Endothelial cell of umbilical vein (primary cell): Measurements from ENCODE around the gene GABPB1. TPM values are rescaled to one million over a fixed set of nuclear protein-coding genes. Genes with fewer than 3 reads are reported as not detected.

Experiments used
- BruUV-seq: library from RNA; stranded (reverse); fragments of 400-500 nt; replicated peaks from 2 replicates; lab custom pipeline; 2021; lab: Mats Ljungman, UMichigan
- CTCF ChIA-PET: fragments of 300-600, 350-600 bp; sonication (Branson Sonifier 250); formaldehyde crosslinking; loops from one replicate; lab custom pipeline; 2021; ENCODE audit warnings: antibody characterized with exemption, inconsistent platforms; lab: Charles Lee
- POLR2A ChIA-PET: fragments of 300-600, 350-600 bp; sonication (Branson Sonifier 250); formaldehyde crosslinking; loops from one replicate; lab custom pipeline; 2021; ENCODE audit warnings: antibody characterized with exemption, inconsistent platforms; lab: Charles Lee
- DNase-seq: peaks from one replicate; pipeline ENCODE4 v3.0.0-alpha.2; 2011; ENCODE audit warnings: low read depth, low spot score
- FAIRE-seq: peaks from 2 replicates; lab custom pipeline; 2011; peaks lifted over from hg19 to GRCh38; lab: Jason Lieb, UNC
- H2AFZ ChIP-seq: 2 replicates; pipeline ENCODE4 v1.6.0; 2012; ENCODE audit warnings: low read depth, low read length, control low read depth, inconsistent platforms
- H3K27ac ChIP-seq: 2 replicates; pipeline ENCODE4 v1.5.1; 2011; ENCODE audit warnings: low read depth, mild to moderate bottlenecking, control low read depth, low read length, moderate library complexity; ENCODE audit not compliant: insufficient read depth
- H3K27me3 ChIP-seq, 2 experiments: 2 replicates each; pipeline versions ENCODE4 v1.6.0 to v1.6.1; 2011; ENCODE audit warnings: low read length in 2 of 2, mixed read lengths in 1 of 2; ENCODE audit not compliant: control insufficient read depth in 2 of 2, insufficient read depth in 2 of 2
- H3K36me3 ChIP-seq, 2 experiments: 2 replicates in 1 of 2; 3 replicates in 1 of 2; pipeline ENCODE4 v1.5.1; 2011; ENCODE audit warnings: low read length in 2 of 2, mild to moderate bottlenecking in 1 of 2, moderate library complexity in 1 of 2; ENCODE audit not compliant: control insufficient read depth in 2 of 2, insufficient read depth in 2 of 2; ENCODE audit errors: extremely low read depth in 1 of 2
- H3K4me1 ChIP-seq: 3 replicates; pipeline ENCODE4 v1.5.1; 2011; ENCODE audit warnings: mild to moderate bottlenecking, low read length; ENCODE audit not compliant: control insufficient read depth, insufficient read depth; ENCODE audit errors: extremely low read depth
- H3K4me2 ChIP-seq: 2 replicates; pipeline ENCODE4 v1.6.1; 2011; ENCODE audit warnings: low read length, control low read depth, mixed read lengths; ENCODE audit not compliant: insufficient read depth
- H3K4me3 ChIP-seq, 3 experiments: fragments of 200-600 bp in 1 of 3; sonication (generic), shearing (Covaris generic) in 1 of 3; replicated peaks in 1 of 3; 2 replicates each; pipeline ENCODE4 v1.5.1; 2011 to 2016; ENCODE audit warnings: control low read depth in 3 of 3, low read length in 3 of 3, mild to moderate bottlenecking in 2 of 3, inconsistent platforms in 1 of 3, low read depth in 1 of 3, moderate library complexity in 1 of 3; ENCODE audit not compliant: insufficient read depth in 1 of 3
- H3K79me2 ChIP-seq: 2 replicates; pipeline ENCODE4 v1.6.0; 2012; ENCODE audit warnings: low read length, inconsistent platforms; ENCODE audit not compliant: control insufficient read depth, insufficient read depth
- H3K9ac ChIP-seq: replicated peaks from 2 replicates; pipeline ENCODE3; 2011; ENCODE audit warnings: low read length, control low read depth; ENCODE audit not compliant: insufficient read depth; ENCODE audit errors: extremely low read depth
- H3K9me1 ChIP-seq: replicated peaks from 3 replicates; pipeline ENCODE4 v1.6.0; 2011; ENCODE audit warnings: mild to moderate bottlenecking, low read length; ENCODE audit not compliant: control insufficient read depth, insufficient read depth; ENCODE audit errors: extremely low read depth
- H3K9me3 ChIP-seq: replicated peaks from 2 replicates; pipeline ENCODE4 v1.5.1; 2012; ENCODE audit warnings: low read length, inconsistent platforms; ENCODE audit not compliant: control insufficient read depth, insufficient read depth
- H4K20me1 ChIP-seq: replicated peaks from 2 replicates; pipeline ENCODE3; 2011; ENCODE audit warnings: mild to moderate bottlenecking, low read length; ENCODE audit not compliant: control insufficient read depth, insufficient read depth; ENCODE audit errors: extremely low read depth
- CTCF ChIP-seq, 2 donors: IDR thresholded peaks; 1 replicate in 1 of 2; 2 replicates in 1 of 2; pipeline ENCODE4 v1.5.1; 2011; ENCODE audit warnings: low read length in 2 of 2, mild to moderate bottlenecking in 2 of 2, moderate library complexity in 2 of 2, control low read depth in 1 of 2, inconsistent platforms in 1 of 2, low read depth in 1 of 2; ENCODE audit not compliant: insufficient read depth in 1 of 2; ENCODE audit errors: extremely low read depth in 1 of 2
- EZH2 ChIP-seq: IDR thresholded peaks from 2 replicates; pipeline ENCODE4 v1.6.1; 2012; ENCODE audit warnings: borderline replicate concordance, low read depth, mild to moderate bottlenecking, moderate library complexity, low read length, inconsistent platforms; ENCODE audit not compliant: severe bottlenecking
- FOS ChIP-seq: IDR thresholded peaks from 2 replicates; pipeline ENCODE4 v1.6.1; 2011; ENCODE audit warnings: mild to moderate bottlenecking, low read length, moderate library complexity, borderline replicate concordance; ENCODE audit not compliant: insufficient read depth
- GATA2 ChIP-seq: IDR thresholded peaks from 2 replicates; pipeline ENCODE4 v1.7.0; 2011; ENCODE audit warnings: low read depth, mild to moderate bottlenecking, moderate library complexity, mixed read lengths, low read length; ENCODE audit not compliant: insufficient read length, insufficient read depth
- JUN ChIP-seq: IDR thresholded peaks from 2 replicates; pipeline ENCODE4 v1.6.1; 2011; ENCODE audit warnings: borderline replicate concordance, low read depth; ENCODE audit not compliant: insufficient read length, insufficient read depth
- MAX ChIP-seq: IDR thresholded peaks from 2 replicates; pipeline ENCODE4 v1.6.1; 2011; ENCODE audit not compliant: insufficient read depth, insufficient read length
- MYC ChIP-seq: IDR thresholded peaks from one replicate; pipeline ENCODE4 v1.6.1; 2011; ENCODE audit warnings: mild to moderate bottlenecking, low read depth, low read length
- POLR2A ChIP-seq: IDR thresholded peaks from 2 replicates; pipeline ENCODE4 v1.6.1; 2012; ENCODE audit warnings: low read depth, mild to moderate bottlenecking, control low read depth, low read length
- POLR2AphosphoS5 ChIP-seq: IDR thresholded peaks from 2 replicates; pipeline ENCODE4 v1.6.1; 2012; ENCODE audit warnings: low read depth, mild to moderate bottlenecking, control low read depth, low read length, moderate library complexity; ENCODE audit not compliant: insufficient read depth
- dilution Hi-C: fragments of 300-500 bp; cut with MboI; formaldehyde crosslinking; loops from one replicate; pipeline ENCODE4 v1.15.0; 2019; ENCODE audit warnings: low sequenced_read_pairs; ENCODE audit not compliant: extremely low pct_ligation_motif_present
- intact Hi-C: fragments of 100-400 bp; cut with micrococcal nuclease; formaldehyde crosslinking; loops from one replicate; pipeline ENCODE4 v1.10.0; 2022
- polyA plus RNA-seq, 4 experiments: library from polyadenylated mRNA; depleted of rRNA in 3 of 4; stranded (reverse) in 3 of 4; unstranded in 1 of 4; fragments of >200 nt; gene quantifications; 2 replicates each; pipeline versions ENCODE4 v1.2.1 to v1.2.3, GENCODE V29; 2011 to 2012; ENCODE audit warnings: missing spikeins in 1 of 4
- total RNA-seq: library from RNA; stranded (reverse); gene quantifications from 2 replicates; pipeline ENCODE4 v1.2.3, GENCODE V29; 2021

Gene GABPB1
- total and polyA plus RNA-seq, 2 donors (not counting 3 experiments of a cell fraction or from before 2014, with no cell fraction given), result 42.3 to 59.7 TPM

- FAIRE-seq (no peak), DNase-seq (no peak)
- TF ChIP-seq JUN, result no peak
- TF ChIP-seq FOS, result no peak
- no peak for TF ChIP-seq MAX
- TF ChIP-seq POLR2A, result no peak
- no peak for TF ChIP-seq EZH2
- no peak for TF ChIP-seq MYC
- TF ChIP-seq GATA2, result no peak
- TF ChIP-seq POLR2AphosphoS5, result no peak
- TF ChIP-seq CTCF (IDR thresholded peaks at IDR 0.05; ENCODE audit: extremely low read depth in 1 of 2, insufficient read depth in 1 of 2, low read depth in 1 of 2, low read length in 2 of 2), result no peak
- no TSS peak for BruUV-seq
- Histone ChIP-seq H3K4me1 (no peaks in the 10 kb centered on the region), H4K20me1 (no peaks in the 10 kb centered on the region), H2AFZ (no peak overlapping the region), H3K9ac (no peak overlapping the region), H3K79me2 (no peaks in the 10 kb centered on the region), H3K27ac (no peak overlapping the region), H3K36me3 (peaks cover 0 to 3% of the 10 kb centered on the region in 2 experiments), H3K4me2 (no peak overlapping the region), H3K9me1 (no peaks in the 10 kb centered on the region), H3K4me3 (no peak overlapping the region), H3K9me3 (no peaks in the 10 kb centered on the region), H3K27me3 (no peaks in the 10 kb centered on the region)
- CTCF ChIA-PET, result no interaction called here
- POLR2A ChIA-PET, result no interaction called here
- intact Hi-C loops, result no loop called here
- dilution Hi-C loops, result no loop called here
Observed at GRCh38 chr15:50365971-50366370, 11.0 kb upstream of the GABPB1 start.
